AG04450 (cell line): Measurements from ENCODE around the gene RHBDL1. TPM values are rescaled to one million over a fixed set of nuclear protein-coding genes. Genes with fewer than 3 reads are reported as not detected.
A peak's percentile ranks its signal among the peaks of the same experiment; 100 is the strongest.

ENCODE experiments used
- CTCF ChIA-PET: fragments of 300-600, 350-600 bp; formaldehyde crosslinking; extraction: SDS; loops from one replicate; lab custom pipeline; 2022; ENCODE audit warnings: antibody characterized with exemption, inconsistent platforms; lab: Charles Lee
- POLR2A ChIA-PET: fragments of 350-600 bp; formaldehyde crosslinking; extraction: SDS; loops from one replicate; lab custom pipeline; 2021; ENCODE audit warnings: antibody characterized with exemption, inconsistent platforms; lab: Yijun Ruan, JAX
- DNase-seq: peaks from one replicate; pipeline ENCODE4 v3.0.0-alpha.2; 2011; ENCODE audit warnings: low read depth, low spot score
- H3K27ac ChIP-seq: one replicate; pipeline ENCODE4 v1.5.1; 2012; ENCODE audit warnings: low read depth, low read length, control low read depth
- H3K27me3 ChIP-seq: one replicate; pipeline ENCODE4 v1.6.0; 2012; ENCODE audit warnings: low read length; ENCODE audit not compliant: control insufficient read depth, insufficient read depth
- H3K4me3 ChIP-seq: 2 replicates; pipeline ENCODE4 v1.5.1; 2011; ENCODE audit warnings: mild to moderate bottlenecking, low read depth, low read length, control low read depth
- H3K9me3 ChIP-seq: 2 replicates; pipeline ENCODE4 v1.5.1; 2012; ENCODE audit warnings: low read length; ENCODE audit not compliant: control insufficient read depth, insufficient read depth
- CTCF ChIP-seq: IDR thresholded peaks from 2 replicates; pipeline ENCODE4 v1.5.1; 2011; ENCODE audit warnings: low read depth, low read length, control low read depth, inconsistent platforms
- polyA minus RNA-seq: library from RNA; depleted of rRNA, polyadenylated mRNA; stranded (reverse); fragments of >200 nt; gene quantifications from 2 replicates; pipeline ENCODE4 v1.2.3, GENCODE V29; 2011; rRNA and poly(A)+ RNA removed
- polyA plus RNA-seq: library from polyadenylated mRNA; depleted of rRNA; stranded (reverse); fragments of >200 nt; gene quantifications from 2 replicates; pipeline ENCODE4 v1.2.3, GENCODE V29; 2011; rRNA removed

Gene RHBDL1
- polyA plus RNA-seq = 1.5 and 1.7 TPM in 2 replicates
- polyA minus RNA-seq = 0.23 and 0.35 TPM in 2 replicates

- peak within 1 kb of the TSS; percentile 57 for H3K4me3 ChIP-seq
- CTCF ChIA-PET = interaction anchor here (1.6 kb wide), 1 partner anchor 8 kb away, joined by 5 read pairs; no protein-coding TSS in a partner anchor
- H3K27me3 ChIP-seq = no peaks in the 10 kb centered on the region
- DNase-seq = no peak
- POLR2A ChIA-PET = no interaction called here
- H3K9me3 ChIP-seq = no peaks in the 10 kb centered on the region; the same call in 1 of the 2 replicates
- H3K27ac ChIP-seq = peak within 1 kb of the TSS; percentile 11
- no peak for TF ChIP-seq CTCF
These were observed at the start of gene RHBDL1 for GRCh38 chr16:674968-675883. RHBDL1 (plus strand) TSS chr16:675671; CDS start chr16:675791, 120 bp downstream.

GRCh38 chr16:625977-626765 is 49.3 kb upstream of the RHBDL1 start:
- no peak for TF ChIP-seq CTCF
- POLR2A ChIA-PET = interaction anchor here (2.3 kb wide), 1 partner anchor 10 kb away, joined by 10 read pairs; the partner anchor contains the start of gene METTL26
- H3K27me3 ChIP-seq = no peaks in the 10 kb centered on the region
- H3K27ac ChIP-seq = peak overlapping the region; percentile 86
- H3K9me3 ChIP-seq = peaks cover 20% of the 10 kb centered on the region; the same call in 1 of the 2 replicates
- H3K4me3 ChIP-seq = no peak overlapping the region
- no peak for DNase-seq
- CTCF ChIA-PET = interaction anchor here (0.6 kb wide), 1 partner anchor 855 kb away, joined by 7 read pairs; no protein-coding TSS in a partner anchor

- peak; percentile 91 for DNase-seq
- Histone ChIP-seq H3K9me3 (peaks cover 20% of the 10 kb centered on the region; the same call in 1 of the 2 replicates), H3K4me3 (no peak overlapping the region), H3K27me3 (no peaks in the 10 kb centered on the region), H3K27ac (peak overlapping the region; percentile 86)
- TF ChIP-seq CTCF = no peak
- ChIA-PET CTCF (no interaction called here), POLR2A (interaction anchor here (0.6 to 2.3 kb wide), 2 partner anchors 9 to 37 kb away, joined by 3 to 10 read pairs; partner anchors contain the start of genes METTL26 and RAB40C)
These were observed 48.6 kb upstream of the RHBDL1 start for GRCh38 chr16:626787-627453.

- TF ChIP-seq CTCF = no peak
- Histone ChIP-seq H3K27me3 (no peaks in the 10 kb centered on the region), H3K9me3 (peaks cover 17% of the 10 kb centered on the region; the same call in 1 of the 2 replicates), H3K27ac (peak overlapping the region; percentile 86), H3K4me3 (no peak overlapping the region)
- POLR2A ChIA-PET = interaction anchor here (0.6 to 2.3 kb wide), 2 partner anchors 9 to 37 kb away, joined by 3 to 10 read pairs; partner anchors contain the start of genes METTL26 and RAB40C
- DNase-seq = no peak
- CTCF ChIA-PET = no interaction called here
These were observed 47.8 kb upstream of the RHBDL1 start for GRCh38 chr16:627454-628239.
